PC-3 (cell line): ENCODE data around the gene TCEANC2. TPM values are rescaled to one million over a fixed set of nuclear protein-coding genes. Genes with fewer than 3 reads are reported as not detected.

Experiments
- ATAC-seq: fragments of 200-7000 bp; cut with Tn5 transposase; 2 replicates; pipeline ENCODE4 v1.9.1; 2020; ENCODE audit warnings: mild to moderate bottlenecking, moderate library complexity
- BruUV-seq: library from RNA; stranded (reverse); fragments of 400-500 nt; replicated peaks from 2 replicates; lab custom pipeline; 2021; lab: Mats Ljungman, UMichigan
- CTCF ChIA-PET: fragments of 300-600 bp; sonication (Branson Sonifier 250); formaldehyde crosslinking; loops from one replicate; lab custom pipeline; 2022; ENCODE audit warnings: antibody characterized with exemption; lab: Charles Lee
- POLR2A ChIA-PET: fragments of 300-600 bp; sonication (Branson Sonifier 250); formaldehyde crosslinking; loops from one replicate; lab custom pipeline; 2022; ENCODE audit warnings: antibody characterized with exemption; ENCODE audit not compliant: unreplicated experiment; lab: Charles Lee
- DNase-seq: peaks from one replicate; pipeline ENCODE4 v3.0.0-alpha.2; 2015
- H2AFZ ChIP-seq: fragments of 300-600 bp; sonication (generic); 2 replicates; pipeline ENCODE4 v1.6.0; 2016; ENCODE audit warnings: antibody characterized with exemption, low read length
- H3F3A ChIP-seq: fragments of 300-600 bp; sonication (generic); one replicate; pipeline ENCODE4 v1.6.0; 2017; ENCODE audit warnings: antibody characterized with exemption, low read length, control low read depth, mild to moderate bottlenecking; ENCODE audit not compliant: unreplicated experiment
- H3K27ac ChIP-seq: fragments of 300-600 bp; sonication (generic); 2 replicates; pipeline ENCODE4 v1.5.1; 2016; ENCODE audit warnings: mild to moderate bottlenecking, low read length
- H3K27me3 ChIP-seq: fragments of 300-600 bp; sonication (generic); 2 replicates; pipeline ENCODE4 v1.6.1; 2016; ENCODE audit warnings: low read length, mixed read lengths
- H3K36me3 ChIP-seq: fragments of 300-600 bp; sonication (generic); 2 replicates; pipeline ENCODE4 v1.6.1; 2016; ENCODE audit warnings: low read depth, mixed run types, low read length, mixed read lengths
- H3K4me1 ChIP-seq: fragments of 300-600 bp; sonication (generic); 2 replicates; pipeline ENCODE4 v1.5.1; 2016; ENCODE audit warnings: low read length; ENCODE audit not compliant: insufficient read depth
- H3K4me2 ChIP-seq: fragments of 300-600 bp; sonication (generic); 2 replicates; pipeline ENCODE4 v1.6.0; 2016; ENCODE audit warnings: low read length
- H3K4me3 ChIP-seq: fragments of 300-600 bp; sonication (generic); 2 replicates; pipeline ENCODE4 v1.5.1; 2016; ENCODE audit warnings: mild to moderate bottlenecking, low read length, mixed read lengths
- H3K79me2 ChIP-seq: fragments of 300-600 bp; sonication (generic); 2 replicates; pipeline ENCODE4 v1.6.1; 2017; ENCODE audit warnings: low read length, mixed read lengths
- H3K9ac ChIP-seq: fragments of 300-600 bp; sonication (generic); 2 replicates; pipeline ENCODE4 v1.6.0; 2016; ENCODE audit warnings: mild to moderate bottlenecking, low read length
- H3K9me2 ChIP-seq: fragments of 300-600 bp; sonication (generic); replicated peaks from 2 replicates; pipeline ENCODE4 v1.6.1; 2016; ENCODE audit warnings: mixed run types, low read length, mixed read lengths
- H3K9me3 ChIP-seq: fragments of 300-600 bp; sonication (generic); 2 replicates; pipeline ENCODE4 v1.6.1; 2016; ENCODE audit warnings: low read length, mixed read lengths
- H4K20me1 ChIP-seq: fragments of 300-600 bp; sonication (generic); 2 replicates; pipeline ENCODE4 v1.6.1; 2016; ENCODE audit warnings: low read length, mixed read lengths
- CTCF ChIP-seq: fragments of 300-600 bp; sonication (generic); conservative IDR thresholded peaks from 2 replicates; pipeline ENCODE4 v1.5.1; 2017; ENCODE audit warnings: antibody characterized with exemption, low read depth, mild to moderate bottlenecking, low read length
- EZH2 ChIP-seq: fragments of 300-600 bp; sonication (generic); IDR thresholded peaks from one replicate; pipeline ENCODE4 v1.6.1; 2017; ENCODE audit warnings: antibody characterized with exemption, mild to moderate bottlenecking, low read length; ENCODE audit not compliant: unreplicated experiment
- EZH2phosphoT487 ChIP-seq: fragments of 300-600 bp; sonication (generic); IDR thresholded peaks from 2 replicates; pipeline ENCODE4 v1.6.1; 2018; ENCODE audit warnings: mild to moderate bottlenecking, antibody characterized with exemption, low read length, borderline replicate concordance
- intact Hi-C: fragments of 100-400 bp; cut with micrococcal nuclease; formaldehyde crosslinking; loops from 2 replicates; pipeline ENCODE4 v1.9.0; 2023
- total RNA-seq: library from RNA; depleted of rRNA; stranded (reverse); fragments of >200 nt; gene quantifications from 2 replicates; pipeline ENCODE4 v1.2.3, GENCODE V29; 2014

TCEANC2 gene
- total RNA-seq, 1 experiment from 2014 or later, result 4.2 TPM

- Histone ChIP-seq H3K9ac (no peak overlapping the region), H3K4me1 (peaks cover 12% of the 10 kb centered on the region), H3K4me3 (no peak overlapping the region), H3K27me3 (no peaks in the 10 kb centered on the region), H3K4me2 (no peak overlapping the region), H3F3A (no peaks in the 10 kb centered on the region), H3K9me2 (no peaks in the 10 kb centered on the region), H3K79me2 (no peaks in the 10 kb centered on the region), H3K36me3 (no peaks in the 10 kb centered on the region), H3K9me3 (no peaks in the 10 kb centered on the region), H3K27ac (no peak overlapping the region), H2AFZ (no peak overlapping the region), H4K20me1 (no peaks in the 10 kb centered on the region)
- CTCF ChIA-PET, result no interaction called here
- POLR2A ChIA-PET, result no interaction called here
- no TSS peak for BruUV-seq
- DNase-seq (no peak), ATAC-seq (no peak)
- intact Hi-C loops, result no loop called here
- no peak for TF ChIP-seq CTCF
- TF ChIP-seq EZH2, result no peak
- TF ChIP-seq EZH2phosphoT487, result no peak
Measured at GRCh38 chr1:54095546-54096226, 42.3 kb downstream of the TCEANC2 start.

- H3K27ac ChIP-seq, result no peak overlapping the region
- BruUV-seq, result no TSS peak
- CTCF ChIA-PET, result no interaction called here
- intact Hi-C loops, result no loop called here
- H3K9ac ChIP-seq, result no peak overlapping the region
- no peaks in the 10 kb centered on the region for H3K79me2 ChIP-seq
- TF ChIP-seq EZH2phosphoT487 (no peak), CTCF (no peak), EZH2 (no peak)
- no peaks in the 10 kb centered on the region for H3K27me3 ChIP-seq
- no peaks in the 10 kb centered on the region for H3K9me2 ChIP-seq
- POLR2A ChIA-PET, result no interaction called here
- DNase-seq, result no peak
- no peaks in the 10 kb centered on the region for H3F3A ChIP-seq
- H4K20me1 ChIP-seq, result no peaks in the 10 kb centered on the region
- no peaks in the 10 kb centered on the region for H3K36me3 ChIP-seq
- H3K4me2 ChIP-seq, result no peak overlapping the region
- H2AFZ ChIP-seq, result no peak overlapping the region
- no peak overlapping the region for H3K4me3 ChIP-seq
- ATAC-seq, result no peak
- peaks cover 12% of the 10 kb centered on the region for H3K4me1 ChIP-seq
- H3K9me3 ChIP-seq, result no peaks in the 10 kb centered on the region
Measured at GRCh38 chr1:54096227-54096876, 42.9 kb downstream of the TCEANC2 start.

- Histone ChIP-seq H3K27me3 (no peaks in the 10 kb centered on the region), H2AFZ (no peak overlapping the region), H3K9me2 (no peaks in the 10 kb centered on the region), H4K20me1 (no peaks in the 10 kb centered on the region), H3K9ac (no peak overlapping the region), H3K36me3 (no peaks in the 10 kb centered on the region), H3K4me3 (no peak overlapping the region), H3K79me2 (no peaks in the 10 kb centered on the region), H3F3A (no peaks in the 10 kb centered on the region), H3K9me3 (no peaks in the 10 kb centered on the region), H3K4me2 (no peak overlapping the region), H3K27ac (no peak overlapping the region), H3K4me1 (peaks cover 12% of the 10 kb centered on the region)
- ATAC-seq, result no peak
- ChIA-PET POLR2A (no interaction called here), CTCF (no interaction called here)
- no peak for DNase-seq
- no TSS peak for BruUV-seq
- intact Hi-C loops, result no loop called here
- TF ChIP-seq CTCF, result no peak
- TF ChIP-seq EZH2phosphoT487, result no peak
- no peak for TF ChIP-seq EZH2
Measured at GRCh38 chr1:54096877-54097240, 43.5 kb downstream of the TCEANC2 start.
